EH (cell line): ENCODE data around the gene CDH6.

Source experiments
- DNase-seq: peaks from one replicate; pipeline ENCODE4 v3.0.0-alpha.2; 2015; ENCODE audit warnings: low read depth

Gene CDH6

DNA sequence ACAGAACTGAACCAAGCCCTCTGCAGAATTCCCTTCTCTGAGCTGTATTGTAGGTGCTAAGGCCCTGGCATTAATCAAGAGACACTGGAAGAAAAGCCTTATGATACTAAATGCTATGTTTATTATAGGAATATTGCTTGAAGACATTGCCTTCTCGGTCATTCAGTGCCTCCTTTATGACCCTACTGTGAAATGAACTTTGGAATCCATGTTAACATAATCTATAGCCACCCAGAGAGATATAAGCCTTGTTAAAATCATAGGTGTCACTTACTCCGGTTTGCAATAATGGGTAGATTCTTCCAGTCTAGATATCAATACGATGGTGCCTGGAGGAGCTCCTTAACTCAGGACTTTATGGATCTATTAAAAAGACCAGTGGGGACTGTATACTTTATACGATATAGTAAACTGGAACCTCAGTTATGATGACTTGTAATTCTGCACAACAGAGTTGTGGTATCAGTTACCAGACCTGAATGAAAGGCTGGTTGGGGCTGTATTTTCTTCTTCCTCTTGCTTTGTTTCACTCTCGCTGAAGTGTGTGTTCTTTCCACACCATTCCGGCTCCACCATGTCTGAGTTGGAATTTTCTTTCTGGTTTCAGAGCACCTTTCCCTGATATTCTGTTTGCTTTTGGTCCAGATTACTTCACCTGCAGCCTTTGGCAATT, 183.9 kb downstream of the CDH6 start:
- no peak for DNase-seq

GRCh38 chr5:31378136-31378535, 184.7 kb downstream of the CDH6 start:
- no peak for DNase-seq
